ENCODE results near the gene FOXB2. TPM values are rescaled to one million over a fixed set of nuclear protein-coding genes. Genes with fewer than 3 reads are reported as not detected.
"Not testable (repeated sequence)": the region's sequence is repeated elsewhere in the genome, so short reads cannot be mapped to it uniquely, and the experiment has no call there.

The FOXB2 gene
- polyA plus RNA-seq (2013, experiment 1 of 2), result not detected
- not detected for polyA plus RNA-seq (2013, experiment 2 of 2)

GRCh38 chr9:77019236-77019925 is at the start of gene FOXB2:
TSS of gene FOXB2 (plus strand) at chr9:77019655. CDS start at chr9:77019655, 0 bp downstream.
- no peak within 1 kb of the TSS for H3K27ac ChIP-seq (ENCODE audit: low read depth, low read length, severe bottlenecking)
- peaks cover 17% of the 10 kb centered on the region for H3K4me1 ChIP-seq (ENCODE audit: control insufficient read depth, insufficient read depth, low read length, poor library complexity, severe bottlenecking)
- no peaks in the 10 kb centered on the region for H3K9me3 ChIP-seq (ENCODE audit: control insufficient read depth, low read length)
- 1 to 2% methylated on average over 50 of the region's 51 CpGs for WGBS, 2 experiments (ENCODE audit: insufficient coverage in 2 of 2)
- H3K36me3 ChIP-seq (ENCODE audit: control insufficient read depth, insufficient read depth, low read length), result no peaks in the 10 kb centered on the region
- H3K4me3 ChIP-seq (ENCODE audit: extremely low read depth, insufficient read depth, low read length, poor library complexity, severe bottlenecking), result peak within 1 kb of the TSS; percentile 18

- no peaks in the 10 kb centered on the region for H3K9me3 ChIP-seq (ENCODE audit: control insufficient read depth, low read length)
- no peaks in the 10 kb centered on the region for H3K36me3 ChIP-seq (ENCODE audit: control insufficient read depth, insufficient read depth, low read length)
- no peaks in the 10 kb centered on the region for H3K4me1 ChIP-seq (ENCODE audit: control insufficient read depth, insufficient read depth, low read length, poor library complexity, severe bottlenecking)
- H3K27ac ChIP-seq (ENCODE audit: low read depth, low read length, severe bottlenecking), result no peak overlapping the region
- no peak overlapping the region for H3K4me3 ChIP-seq (ENCODE audit: extremely low read depth, insufficient read depth, low read length, poor library complexity, severe bottlenecking)
- 86% methylated on average over 1 of the region's 1 CpG; no CpG with 5 or more reads in 1 of the 2 experiments for WGBS, 2 experiments (ENCODE audit: insufficient coverage in 2 of 2)
Measured at GRCh38 chr9:76969716-76970115, 49.7 kb upstream of the FOXB2 start.

GRCh38 chr9:76978831-76979230 is 40.6 kb upstream of the FOXB2 start:
- 73 to 95% methylated on average over 6 to 8 of the region's 9 CpGs for WGBS, 2 experiments (ENCODE audit: insufficient coverage in 2 of 2)
- not testable (repeated sequence) for H3K9me3 ChIP-seq (ENCODE audit: control insufficient read depth, low read length); H3K4me1 ChIP-seq (ENCODE audit: control insufficient read depth, insufficient read depth, low read length, poor library complexity, severe bottlenecking); H3K36me3 ChIP-seq (ENCODE audit: control insufficient read depth, insufficient read depth, low read length); H3K4me3 ChIP-seq (ENCODE audit: extremely low read depth, insufficient read depth, low read length, poor library complexity, severe bottlenecking); H3K27ac ChIP-seq (ENCODE audit: low read depth, low read length, severe bottlenecking)

- Histone ChIP-seq H3K27ac (ENCODE audit: low read depth, low read length, severe bottlenecking) (no peak overlapping the region), H3K4me1 (ENCODE audit: control insufficient read depth, insufficient read depth, low read length, poor library complexity, severe bottlenecking) (no peaks in the 10 kb centered on the region), H3K9me3 (ENCODE audit: control insufficient read depth, low read length) (no peaks in the 10 kb centered on the region), H3K36me3 (ENCODE audit: control insufficient read depth, insufficient read depth, low read length) (no peaks in the 10 kb centered on the region), H3K4me3 (ENCODE audit: extremely low read depth, insufficient read depth, low read length, poor library complexity, severe bottlenecking) (no peak overlapping the region)
- 80 to 100% methylated on average over 1 of the region's 1 CpG for WGBS, 2 experiments (ENCODE audit: insufficient coverage in 2 of 2)
Measured at GRCh38 chr9:76980566-76980965, 38.9 kb upstream of the FOXB2 start.

GRCh38 chr9:76984486-76984885 is 35.0 kb upstream of the FOXB2 start:
- Histone ChIP-seq H3K9me3 (ENCODE audit: control insufficient read depth, low read length) (no peaks in the 10 kb centered on the region), H3K36me3 (ENCODE audit: control insufficient read depth, insufficient read depth, low read length) (no peaks in the 10 kb centered on the region), H3K4me3 (ENCODE audit: extremely low read depth, insufficient read depth, low read length, poor library complexity, severe bottlenecking) (no peak overlapping the region), H3K4me1 (ENCODE audit: control insufficient read depth, insufficient read depth, low read length, poor library complexity, severe bottlenecking) (no peaks in the 10 kb centered on the region), H3K27ac (ENCODE audit: low read depth, low read length, severe bottlenecking) (no peak overlapping the region)
- 80 to 89% methylated on average over 2 of the region's 4 CpGs for WGBS, 2 experiments (ENCODE audit: insufficient coverage in 2 of 2)

GRCh38 chr9:76985581-76985980 is 33.9 kb upstream of the FOXB2 start:
- H3K9me3 ChIP-seq (ENCODE audit: control insufficient read depth, low read length), result no peaks in the 10 kb centered on the region
- WGBS, 2 experiments (ENCODE audit: insufficient coverage in 2 of 2), result 79 to 85% methylated on average over 4 to 5 of the region's 5 CpGs
- H3K4me3 ChIP-seq (ENCODE audit: extremely low read depth, insufficient read depth, low read length, poor library complexity, severe bottlenecking), result no peak overlapping the region
- no peaks in the 10 kb centered on the region for H3K4me1 ChIP-seq (ENCODE audit: control insufficient read depth, insufficient read depth, low read length, poor library complexity, severe bottlenecking)
- H3K36me3 ChIP-seq (ENCODE audit: control insufficient read depth, insufficient read depth, low read length), result no peaks in the 10 kb centered on the region
- no peak overlapping the region for H3K27ac ChIP-seq (ENCODE audit: low read depth, low read length, severe bottlenecking)

GRCh38 chr9:76987594-76988200 is 31.8 kb upstream of the FOXB2 start:
- H3K4me1 ChIP-seq (ENCODE audit: control insufficient read depth, insufficient read depth, low read length, poor library complexity, severe bottlenecking), result no peaks in the 10 kb centered on the region
- 53 to 55% methylated on average over 2 to 3 of the region's 3 CpGs for WGBS, 2 experiments (ENCODE audit: insufficient coverage in 2 of 2)
- H3K36me3 ChIP-seq (ENCODE audit: control insufficient read depth, insufficient read depth, low read length), result no peaks in the 10 kb centered on the region
- H3K9me3 ChIP-seq (ENCODE audit: control insufficient read depth, low read length), result no peaks in the 10 kb centered on the region
- H3K4me3 ChIP-seq (ENCODE audit: extremely low read depth, insufficient read depth, low read length, poor library complexity, severe bottlenecking), result no peak overlapping the region
- no peak overlapping the region for H3K27ac ChIP-seq (ENCODE audit: low read depth, low read length, severe bottlenecking)

GRCh38 chr9:76988941-76989340 is 30.5 kb upstream of the FOXB2 start:
- Histone ChIP-seq H3K4me1 (ENCODE audit: control insufficient read depth, insufficient read depth, low read length, poor library complexity, severe bottlenecking) (no peaks in the 10 kb centered on the region), H3K9me3 (ENCODE audit: control insufficient read depth, low read length) (no peaks in the 10 kb centered on the region), H3K4me3 (ENCODE audit: extremely low read depth, insufficient read depth, low read length, poor library complexity, severe bottlenecking) (no peak overlapping the region), H3K36me3 (ENCODE audit: control insufficient read depth, insufficient read depth, low read length) (no peaks in the 10 kb centered on the region), H3K27ac (ENCODE audit: low read depth, low read length, severe bottlenecking) (no peak overlapping the region)
- WGBS, 2 experiments (ENCODE audit: insufficient coverage in 2 of 2), result no CpG with 5 or more reads among the region's 2 CpGs

- Histone ChIP-seq H3K4me1 (ENCODE audit: control insufficient read depth, insufficient read depth, low read length, poor library complexity, severe bottlenecking) (no peaks in the 10 kb centered on the region), H3K4me3 (ENCODE audit: extremely low read depth, insufficient read depth, low read length, poor library complexity, severe bottlenecking) (no peak overlapping the region), H3K27ac (ENCODE audit: low read depth, low read length, severe bottlenecking) (no peak overlapping the region), H3K9me3 (ENCODE audit: control insufficient read depth, low read length) (no peaks in the 10 kb centered on the region), H3K36me3 (ENCODE audit: control insufficient read depth, insufficient read depth, low read length) (no peaks in the 10 kb centered on the region)
- 63 to 100% methylated on average over 3 of the region's 3 CpGs for WGBS, 2 experiments (ENCODE audit: insufficient coverage in 2 of 2)
Measured at GRCh38 chr9:76989501-76989900, 30.0 kb upstream of the FOXB2 start.

- 24 to 37% methylated on average over 5 of the region's 6 CpGs for WGBS, 2 experiments (ENCODE audit: insufficient coverage in 2 of 2)
- H3K4me1 ChIP-seq (ENCODE audit: control insufficient read depth, insufficient read depth, low read length, poor library complexity, severe bottlenecking), result no peaks in the 10 kb centered on the region
- H3K9me3 ChIP-seq (ENCODE audit: control insufficient read depth, low read length), result no peaks in the 10 kb centered on the region
- H3K27ac ChIP-seq (ENCODE audit: low read depth, low read length, severe bottlenecking), result no peak overlapping the region
- no peaks in the 10 kb centered on the region for H3K36me3 ChIP-seq (ENCODE audit: control insufficient read depth, insufficient read depth, low read length)
- no peak overlapping the region for H3K4me3 ChIP-seq (ENCODE audit: extremely low read depth, insufficient read depth, low read length, poor library complexity, severe bottlenecking)
Measured at GRCh38 chr9:76996700-76997099, 22.8 kb upstream of the FOXB2 start.

GRCh38 chr9:76999261-76999660 is 20.2 kb upstream of the FOXB2 start:
- Histone ChIP-seq H3K4me3 (ENCODE audit: extremely low read depth, insufficient read depth, low read length, poor library complexity, severe bottlenecking) (no peak overlapping the region), H3K9me3 (ENCODE audit: control insufficient read depth, low read length) (no peaks in the 10 kb centered on the region), H3K36me3 (ENCODE audit: control insufficient read depth, insufficient read depth, low read length) (no peaks in the 10 kb centered on the region), H3K4me1 (ENCODE audit: control insufficient read depth, insufficient read depth, low read length, poor library complexity, severe bottlenecking) (no peaks in the 10 kb centered on the region), H3K27ac (ENCODE audit: low read depth, low read length, severe bottlenecking) (no peak overlapping the region)
- WGBS, 2 experiments (ENCODE audit: insufficient coverage in 2 of 2), result 94% methylated on average over 2 of the region's 3 CpGs; no CpG with 5 or more reads in 1 of the 2 experiments

All from mesodermal cell (in vitro differentiated cells).